ENCODE data around the gene SPOP.

DNA sequence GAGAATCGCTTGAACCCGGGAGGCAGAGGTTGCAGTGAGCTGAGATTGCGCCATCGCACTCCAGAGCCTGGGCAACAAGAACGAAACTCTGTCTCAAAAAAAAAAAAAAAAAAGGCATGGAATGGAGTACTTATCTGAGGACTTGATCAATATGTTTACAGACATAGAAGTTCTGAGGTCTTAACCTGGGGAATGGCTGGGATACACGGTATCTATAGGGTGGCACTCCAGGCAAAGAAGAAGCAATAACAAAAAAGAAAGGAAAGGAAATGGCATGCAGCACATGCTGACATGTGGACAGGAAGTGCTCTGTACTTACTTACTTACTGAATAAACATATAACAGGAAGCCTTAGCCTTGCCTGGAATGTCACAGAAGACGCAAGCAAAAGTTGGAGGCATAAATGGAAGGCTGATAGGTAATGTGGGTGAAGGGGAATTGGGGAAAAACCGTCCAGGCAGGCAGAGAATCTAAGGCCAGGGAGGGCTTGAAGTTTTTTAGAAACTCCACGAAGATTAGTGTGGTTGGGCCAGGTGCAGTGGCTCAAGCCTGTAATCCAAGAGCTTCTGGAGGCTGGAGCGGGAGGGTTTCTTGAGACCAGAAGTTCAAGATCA lies 10.1 kb upstream of the SPOP start:
- TF ChIP-seq, protein P1, sequence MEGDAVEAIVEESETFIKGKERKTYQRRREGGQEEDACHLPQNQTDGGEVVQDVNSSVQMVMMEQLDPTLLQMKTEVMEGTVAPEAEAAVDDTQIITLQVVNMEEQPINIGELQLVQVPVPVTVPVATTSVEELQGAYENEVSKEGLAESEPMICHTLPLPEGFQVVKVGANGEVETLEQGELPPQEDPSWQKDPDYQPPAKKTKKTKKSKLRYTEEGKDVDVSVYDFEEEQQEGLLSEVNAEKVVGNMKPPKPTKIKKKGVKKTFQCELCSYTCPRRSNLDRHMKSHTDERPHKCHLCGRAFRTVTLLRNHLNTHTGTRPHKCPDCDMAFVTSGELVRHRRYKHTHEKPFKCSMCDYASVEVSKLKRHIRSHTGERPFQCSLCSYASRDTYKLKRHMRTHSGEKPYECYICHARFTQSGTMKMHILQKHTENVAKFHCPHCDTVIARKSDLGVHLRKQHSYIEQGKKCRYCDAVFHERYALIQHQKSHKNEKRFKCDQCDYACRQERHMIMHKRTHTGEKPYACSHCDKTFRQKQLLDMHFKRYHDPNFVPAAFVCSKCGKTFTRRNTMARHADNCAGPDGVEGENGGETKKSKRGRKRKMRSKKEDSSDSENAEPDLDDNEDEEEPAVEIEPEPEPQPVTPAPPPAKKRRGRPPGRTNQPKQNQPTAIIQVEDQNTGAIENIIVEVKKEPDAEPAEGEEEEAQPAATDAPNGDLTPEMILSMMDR (conservative IDR thresholded peaks at IDR 0.05): no peak
- TF ChIP-seq ZFX (IDR thresholded peaks at IDR 0.05): no peak

Measured in C4-2B (cell line).